Peyer's patch (tissue), 4 donors: Measurements from ENCODE around the gene SLC44A5. TPM values are rescaled to one million over a fixed set of nuclear protein-coding genes. Genes with fewer than 3 reads are reported as not detected.
"Not testable (repeated sequence)": the region's sequence is repeated elsewhere in the genome, so short reads cannot be mapped to it uniquely, and the experiment has no call there.

Experiments
- DNase-seq, 3 donors: peaks; one replicate each; pipeline ENCODE4 v3.0.0-alpha.2; 2017 to 2019
- H3K27ac ChIP-seq, 4 donors: fragments of 200-600 bp; sonication (generic); one replicate each; pipeline ENCODE4 v1.5.1; 2016 to 2019
- H3K27me3 ChIP-seq, 2 donors: fragments of 200-600 bp; sonication (generic); one replicate each; pipeline ENCODE4 v1.5.1; 2019
- H3K36me3 ChIP-seq, 3 donors: fragments of 200-600 bp; sonication (generic); one replicate each; pipeline ENCODE4 v1.5.1; 2016 to 2019
- H3K4me1 ChIP-seq, 4 donors: fragments of 200-600 bp; sonication (generic); one replicate each; pipeline ENCODE4 v1.5.1; 2016 to 2019
- H3K4me3 ChIP-seq, 4 donors: fragments of 200-600 bp; sonication (generic); 1 replicate in 3 of 4; 2 replicates in 1 of 4; pipeline ENCODE4 v1.5.1; 2016 to 2019; ENCODE audit warnings: mild to moderate bottlenecking in 1 of 4
- H3K9me3 ChIP-seq, 4 donors: fragments of 200-600 bp; sonication (generic); one replicate each; pipeline ENCODE4 v1.5.1; 2016 to 2019; ENCODE audit warnings: mild to moderate bottlenecking in 1 of 4
- CTCF ChIP-seq, 6 experiments: fragments of 450-650 bp in 4 of 6; fragments of 200-600 bp in 2 of 6; sonication (generic) in 1 of 6; IDR thresholded peaks; one replicate each; pipeline ENCODE4 v1.5.1; 2017 to 2019; ENCODE audit warnings: antibody characterized with exemption in 6 of 6, mild to moderate bottlenecking in 3 of 6, moderate library complexity in 1 of 6
- POLR2A ChIP-seq, 2 donors: fragments of 450-650 bp; IDR thresholded peaks; one replicate each; pipeline ENCODE4 v1.5.1; 2017; ENCODE audit warnings: antibody characterized with exemption in 2 of 2, mild to moderate bottlenecking in 2 of 2, moderate library complexity in 2 of 2
- total RNA-seq, 4 donors: library from RNA; depleted of rRNA; stranded (reverse); fragments of >200 nt; gene quantifications; one replicate each; pipeline ENCODE4 v1.1.0, GENCODE V29; 2016

The SLC44A5 gene
- total RNA-seq, 4 donors from 2014 or later, result 0.70 to 0.80 TPM; not detected in 2

GRCh38 chr1:75396745-75397144 lies 214.2 kb downstream of the SLC44A5 start:
- Histone ChIP-seq H3K4me1 (no peaks in the 10 kb centered on the region), H3K27ac (no peak overlapping the region), H3K27me3 (no peaks in the 10 kb centered on the region), H3K4me3 (no peak overlapping the region), H3K9me3 (no peaks in the 10 kb centered on the region), H3K36me3 (no peaks in the 10 kb centered on the region)
- no peak for DNase-seq
- no peak for TF ChIP-seq POLR2A (IDR thresholded peaks at IDR 0.05)
- no peak for TF ChIP-seq CTCF (IDR thresholded peaks at IDR 0.05)

GRCh38 chr1:75396260-75396659 lies 214.7 kb downstream of the SLC44A5 start:
- no peak overlapping the region for H3K4me3 ChIP-seq
- H3K36me3 ChIP-seq, result no peaks in the 10 kb centered on the region
- DNase-seq, result no peak
- no peaks in the 10 kb centered on the region for H3K27me3 ChIP-seq
- H3K9me3 ChIP-seq, result no peaks in the 10 kb centered on the region
- no peak overlapping the region for H3K27ac ChIP-seq
- H3K4me1 ChIP-seq, result no peaks in the 10 kb centered on the region
- TF ChIP-seq POLR2A (IDR thresholded peaks at IDR 0.05), result no peak
- TF ChIP-seq CTCF (IDR thresholded peaks at IDR 0.05), result no peak

DNA sequence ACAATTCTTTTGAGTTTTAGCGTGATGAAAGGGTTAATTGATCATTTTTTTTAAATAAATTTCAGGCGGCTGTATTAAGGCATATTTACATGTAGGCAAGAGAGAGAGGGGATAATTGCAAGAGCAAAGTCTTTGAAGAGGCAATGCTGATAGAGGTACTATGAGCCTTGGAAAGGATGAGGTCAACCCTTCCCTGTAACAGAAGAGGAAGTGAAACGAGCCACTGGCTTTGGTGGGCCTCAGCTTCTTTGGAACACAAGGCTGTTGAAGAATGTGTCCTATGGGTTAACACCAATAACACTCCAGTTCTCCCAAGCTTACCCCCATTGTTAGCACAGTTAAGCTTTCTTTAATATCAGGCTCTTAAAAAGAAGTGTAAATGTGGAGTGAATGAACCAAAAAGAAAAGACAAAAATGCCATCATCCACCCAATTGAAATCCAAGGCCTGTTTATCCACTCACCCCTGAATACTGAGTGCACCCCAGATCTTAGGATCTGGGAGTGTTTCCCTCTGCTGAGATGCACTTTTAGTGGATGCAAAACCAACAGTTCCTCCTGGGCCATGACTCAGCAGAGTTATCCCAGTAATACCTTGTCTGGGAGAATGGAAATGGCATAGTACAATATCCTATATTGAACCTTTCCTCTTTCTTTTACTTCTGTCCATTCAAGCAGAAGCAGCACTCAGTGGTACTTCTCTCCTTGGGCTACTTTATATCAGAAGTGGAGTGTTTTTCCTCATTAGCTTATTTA lies 216.4 kb downstream of the SLC44A5 start:
- no peaks in the 10 kb centered on the region for H3K27me3 ChIP-seq
- H3K4me1 ChIP-seq, result no peaks in the 10 kb centered on the region
- DNase-seq, result no peak
- no peaks in the 10 kb centered on the region for H3K9me3 ChIP-seq
- H3K4me3 ChIP-seq, result no peak overlapping the region
- TF ChIP-seq POLR2A (IDR thresholded peaks at IDR 0.05) (no peak), CTCF (IDR thresholded peaks at IDR 0.05) (no peak)
- no peaks in the 10 kb centered on the region for H3K36me3 ChIP-seq
- H3K27ac ChIP-seq, result no peak overlapping the region

- DNase-seq, result no peak
- H3K4me3 ChIP-seq, result no peak overlapping the region
- H3K27me3 ChIP-seq, result no peaks in the 10 kb centered on the region
- H3K36me3 ChIP-seq, result no peaks in the 10 kb centered on the region
- H3K4me1 ChIP-seq, result no peaks in the 10 kb centered on the region
- no peak overlapping the region for H3K27ac ChIP-seq
- no peak for TF ChIP-seq POLR2A (IDR thresholded peaks at IDR 0.05)
- no peak for TF ChIP-seq CTCF (IDR thresholded peaks at IDR 0.05)
- H3K9me3 ChIP-seq, result no peaks in the 10 kb centered on the region
Observed at GRCh38 chr1:75392278-75392677, 218.6 kb downstream of the SLC44A5 start.

- not testable (repeated sequence) for H3K36me3 ChIP-seq, H3K27ac ChIP-seq, H3K4me1 ChIP-seq, H3K9me3 ChIP-seq, DNase-seq, H3K4me3 ChIP-seq, H3K27me3 ChIP-seq
Observed at GRCh38 chr1:75375476-75376447, 235.2 kb downstream of the SLC44A5 start.
